ENCODE measurements around the gene HMGA1. TPM values are rescaled to one million over a fixed set of nuclear protein-coding genes. Genes with fewer than 3 reads are reported as not detected.
A peak's percentile ranks its signal among the peaks of the same experiment; 100 is the strongest.

The HMGA1 gene
- total and polyA plus RNA-seq, 2 experiments from 2014 or later: 341 to 639 TPM

DNA sequence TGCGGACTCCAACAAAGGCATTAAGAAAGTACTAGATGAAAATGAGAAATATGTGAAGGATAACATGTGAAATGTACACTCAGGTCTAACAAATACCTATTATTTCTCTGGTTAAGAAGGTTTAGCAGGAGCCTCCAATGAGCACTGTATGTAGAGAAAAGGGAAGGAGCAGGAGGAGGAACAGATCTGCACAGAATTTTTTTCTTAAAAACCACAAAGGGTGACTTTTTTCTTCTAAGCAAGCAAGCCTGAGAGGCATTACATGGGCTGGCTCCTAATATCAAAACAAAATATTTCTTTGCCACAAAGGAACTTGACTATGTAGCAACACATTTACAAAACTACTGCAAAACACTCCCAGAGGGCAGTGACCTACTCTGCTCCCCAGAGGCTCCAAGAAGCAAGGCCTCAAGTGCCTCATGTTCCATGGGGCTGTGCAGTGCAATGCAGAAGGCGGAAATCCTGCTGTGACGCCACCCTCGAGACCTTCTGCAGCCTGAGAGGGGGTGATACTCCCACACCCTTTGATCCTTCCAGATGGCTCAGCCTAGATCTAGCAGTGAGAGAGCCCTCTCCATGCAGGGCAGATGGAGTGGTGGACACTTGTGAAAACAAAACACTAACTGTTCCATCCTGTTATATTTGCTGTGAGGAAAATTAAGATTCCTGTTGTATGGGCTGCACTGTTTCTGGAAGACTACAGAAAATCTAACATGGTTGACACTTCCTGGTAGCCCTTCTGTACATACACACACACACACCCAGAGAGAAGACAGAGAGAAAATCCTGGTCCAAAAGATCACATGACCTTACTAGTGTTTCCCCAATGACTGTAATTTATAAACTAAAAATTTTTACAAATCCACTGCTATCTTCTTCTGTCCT, 48.1 kb downstream of the HMGA1 start:
- no peaks in the 10 kb centered on the region for H3K4me1 ChIP-seq (ENCODE audit: low read depth)
- no peaks in the 10 kb centered on the region for H3K27me3 ChIP-seq
- DNase-seq (ENCODE audit: low read depth in 1 of 2, low spot score in 1 of 2): peak in 1 of 2 donors; percentile 92
- H3K27ac ChIP-seq: no peak overlapping the region
- H3K36me3 ChIP-seq: peaks cover 6% of the 10 kb centered on the region
- no peaks in the 10 kb centered on the region for H3K9me3 ChIP-seq (ENCODE audit: low read depth)
- TF ChIP-seq, protein P1, sequence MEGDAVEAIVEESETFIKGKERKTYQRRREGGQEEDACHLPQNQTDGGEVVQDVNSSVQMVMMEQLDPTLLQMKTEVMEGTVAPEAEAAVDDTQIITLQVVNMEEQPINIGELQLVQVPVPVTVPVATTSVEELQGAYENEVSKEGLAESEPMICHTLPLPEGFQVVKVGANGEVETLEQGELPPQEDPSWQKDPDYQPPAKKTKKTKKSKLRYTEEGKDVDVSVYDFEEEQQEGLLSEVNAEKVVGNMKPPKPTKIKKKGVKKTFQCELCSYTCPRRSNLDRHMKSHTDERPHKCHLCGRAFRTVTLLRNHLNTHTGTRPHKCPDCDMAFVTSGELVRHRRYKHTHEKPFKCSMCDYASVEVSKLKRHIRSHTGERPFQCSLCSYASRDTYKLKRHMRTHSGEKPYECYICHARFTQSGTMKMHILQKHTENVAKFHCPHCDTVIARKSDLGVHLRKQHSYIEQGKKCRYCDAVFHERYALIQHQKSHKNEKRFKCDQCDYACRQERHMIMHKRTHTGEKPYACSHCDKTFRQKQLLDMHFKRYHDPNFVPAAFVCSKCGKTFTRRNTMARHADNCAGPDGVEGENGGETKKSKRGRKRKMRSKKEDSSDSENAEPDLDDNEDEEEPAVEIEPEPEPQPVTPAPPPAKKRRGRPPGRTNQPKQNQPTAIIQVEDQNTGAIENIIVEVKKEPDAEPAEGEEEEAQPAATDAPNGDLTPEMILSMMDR (IDR thresholded peaks at IDR 0.05; ENCODE audit: low read depth, low read length): no peak
- no peak overlapping the region for H3K4me3 ChIP-seq

DNA sequence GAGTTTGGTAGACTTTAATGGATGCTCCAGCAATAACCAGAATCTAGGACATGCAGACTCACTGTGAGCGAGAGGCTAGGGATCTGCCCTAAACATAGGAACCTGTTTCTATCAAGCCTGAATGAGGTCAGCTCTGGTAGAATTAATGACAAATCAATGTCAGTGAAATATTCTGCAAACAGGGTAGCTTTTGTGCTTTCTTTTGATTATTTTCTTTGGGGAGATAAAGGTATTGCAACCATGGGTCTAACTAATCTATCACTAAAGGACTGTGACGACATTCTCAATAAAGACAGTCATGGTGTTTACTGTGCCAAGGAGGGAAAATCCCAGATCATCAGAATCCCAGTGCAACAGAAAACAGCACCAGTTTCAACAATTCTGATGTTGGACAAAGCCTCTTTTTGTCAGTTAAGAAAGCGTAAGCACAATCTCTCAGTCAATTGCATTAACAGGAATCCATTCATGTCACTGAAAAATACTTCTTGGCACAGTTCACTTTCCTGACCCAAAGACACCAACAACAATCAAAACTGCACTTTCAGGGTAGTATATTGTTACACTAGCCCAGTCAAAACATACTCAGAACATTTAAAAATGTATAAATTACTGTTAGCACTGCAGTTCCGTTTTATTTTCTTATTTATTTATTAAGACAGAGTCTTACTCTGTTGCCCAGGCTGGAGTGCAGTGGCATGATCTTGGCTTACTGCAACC, 48.9 kb downstream of the HMGA1 start:
- no peak for DNase-seq (ENCODE audit: low read depth in 1 of 2, low spot score in 1 of 2)
- H3K9me3 ChIP-seq (ENCODE audit: low read depth): no peaks in the 10 kb centered on the region
- no peak overlapping the region for H3K27ac ChIP-seq
- no peak overlapping the region for H3K4me3 ChIP-seq
- no peaks in the 10 kb centered on the region for H3K27me3 ChIP-seq
- H3K36me3 ChIP-seq: peaks cover 4% of the 10 kb centered on the region
- H3K4me1 ChIP-seq (ENCODE audit: low read depth): no peaks in the 10 kb centered on the region
- TF ChIP-seq, protein P1 (IDR thresholded peaks at IDR 0.05; ENCODE audit: low read depth, low read length): no peak

DNA sequence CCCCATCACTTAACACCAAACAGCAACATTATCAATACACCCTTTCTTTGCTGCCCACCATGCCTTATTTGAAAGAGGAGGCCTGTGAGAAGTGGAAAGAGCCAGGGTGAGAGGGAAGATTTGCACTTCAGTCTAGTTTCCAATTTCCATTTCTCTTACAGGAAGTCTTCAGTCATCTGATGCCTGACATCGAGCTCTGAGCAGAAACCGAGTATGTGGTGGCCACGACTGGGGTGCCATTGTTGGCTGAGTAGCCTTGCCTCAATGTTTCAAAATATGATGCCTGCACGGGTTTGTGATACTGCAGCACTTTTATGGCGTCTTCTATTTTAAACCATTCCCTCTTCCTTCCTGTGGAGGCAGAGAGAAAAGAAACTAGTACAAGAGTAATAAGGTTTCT, 51.9 kb downstream of the HMGA1 start:
- Histone ChIP-seq H3K27ac (no peak overlapping the region), H3K4me3 (no peak overlapping the region), H3K36me3 (peaks cover 19% of the 10 kb centered on the region)

DNA sequence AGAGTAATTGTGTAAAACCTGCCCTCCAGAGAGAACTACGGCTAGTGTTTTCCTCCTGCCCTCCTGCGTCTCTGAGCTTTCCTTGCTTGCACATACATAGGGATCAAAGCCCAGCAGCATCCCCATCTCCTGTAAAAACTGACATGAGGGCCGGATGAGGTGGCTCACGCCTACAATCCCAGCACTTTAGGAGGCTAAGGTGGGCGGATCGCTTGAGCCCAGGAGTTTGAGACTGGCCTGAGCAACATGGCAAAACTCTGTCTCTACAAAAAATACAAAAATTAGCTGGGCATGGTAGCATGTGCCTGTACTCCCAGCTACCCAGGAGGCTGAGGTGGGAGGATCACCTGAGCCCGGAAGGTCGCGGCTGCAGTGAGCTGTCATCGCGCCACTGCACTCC, 52.5 kb downstream of the HMGA1 start:
- no peak for DNase-seq (ENCODE audit: low read depth in 1 of 2, low spot score in 1 of 2)
- H3K4me1 ChIP-seq (ENCODE audit: low read depth): no peaks in the 10 kb centered on the region
- TF ChIP-seq, protein P1 (IDR thresholded peaks at IDR 0.05; ENCODE audit: low read depth, low read length): no peak
- no peak overlapping the region for H3K27ac ChIP-seq
- no peaks in the 10 kb centered on the region for H3K9me3 ChIP-seq (ENCODE audit: low read depth)
- peaks cover 19% of the 10 kb centered on the region for H3K36me3 ChIP-seq
- no peaks in the 10 kb centered on the region for H3K27me3 ChIP-seq
- H3K4me3 ChIP-seq: no peak overlapping the region

More for the DNA sequence above, 51.9 kb downstream of the HMGA1 start:
- TF ChIP-seq, protein P1 (IDR thresholded peaks at IDR 0.05; ENCODE audit: low read depth, low read length): no peak
- no peaks in the 10 kb centered on the region for H3K27me3 ChIP-seq
- H3K4me1 ChIP-seq (ENCODE audit: low read depth): no peaks in the 10 kb centered on the region
- no peaks in the 10 kb centered on the region for H3K9me3 ChIP-seq (ENCODE audit: low read depth)
- DNase-seq (ENCODE audit: low read depth in 1 of 2, low spot score in 1 of 2): no peak

DNA sequence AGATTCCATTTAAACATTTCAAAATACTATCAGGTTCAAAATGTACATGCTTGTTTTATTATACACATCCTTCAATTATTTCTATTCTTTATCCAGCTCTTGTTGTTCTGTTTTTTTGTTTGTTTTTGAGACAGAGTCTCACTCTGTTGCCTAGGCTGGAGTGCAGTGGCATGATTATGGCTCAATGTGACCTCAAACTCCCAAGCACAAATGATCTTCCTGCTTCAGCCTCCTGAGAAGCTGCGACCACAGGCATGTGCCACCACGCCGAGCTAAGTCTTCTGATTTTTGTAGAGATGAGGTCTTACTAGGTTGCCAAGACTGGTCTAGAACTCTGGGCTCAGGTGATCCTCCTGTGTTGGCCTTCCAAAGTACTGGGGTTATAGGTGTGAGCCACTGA, 56.3 kb downstream of the HMGA1 start:
- Histone ChIP-seq H3K27ac (no peak overlapping the region), H3K4me3 (no peak overlapping the region), H3K4me1 (ENCODE audit: low read depth) (no peaks in the 10 kb centered on the region), H3K9me3 (ENCODE audit: low read depth) (no peaks in the 10 kb centered on the region), H3K27me3 (no peaks in the 10 kb centered on the region), H3K36me3 (peaks cover 15% of the 10 kb centered on the region)
- TF ChIP-seq, protein P1 (IDR thresholded peaks at IDR 0.05; ENCODE audit: low read depth, low read length): no peak
- DNase-seq (ENCODE audit: low read depth in 1 of 2, low spot score in 1 of 2): no peak

Measured in cardiac muscle cell (in vitro differentiated cells and primary cell).